ENCODE results near the gene RORB. TPM values are rescaled to one million over a fixed set of nuclear protein-coding genes. Genes with fewer than 3 reads are reported as not detected.

Gene RORB
- total and polyA plus RNA-seq, 4 experiments from 2014 or later: not detected

DNA sequence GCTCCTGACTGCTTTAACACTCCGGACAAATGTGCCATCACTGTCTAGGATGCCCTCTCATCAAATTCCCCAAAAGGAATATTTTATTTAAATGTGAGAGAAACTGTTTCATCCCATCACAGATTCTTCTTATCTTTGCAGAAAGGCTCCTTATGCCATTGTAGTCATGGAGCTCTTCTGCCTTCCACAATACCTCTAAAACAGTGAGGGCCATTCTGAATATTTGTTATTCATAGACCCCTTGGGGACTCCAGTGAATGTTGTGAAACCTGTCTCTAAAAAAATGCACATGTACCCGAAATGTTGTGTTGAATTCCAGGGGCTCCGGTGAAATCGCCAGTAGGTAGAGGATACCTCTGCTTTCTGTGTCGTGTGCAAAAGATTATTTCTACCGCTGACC is 176.9 kb downstream of the RORB start:
- no peaks in the 10 kb centered on the region for H3K4me1 ChIP-seq (ENCODE audit: insufficient read depth, low read length)
- Mint-ChIP-seq H3K36me3 (no peaks in the 10 kb centered on the region), H3K27me3 (no peaks in the 10 kb centered on the region), H3K4me1 (no peaks in the 10 kb centered on the region), H3K4me3 (no peak overlapping the region), H3K27ac (no peak overlapping the region), H3K9me3 (peaks cover 0 to 4% (median 0%) of the 10 kb centered on the region in 8 donors)
- no peaks in the 10 kb centered on the region for H3K36me3 ChIP-seq (ENCODE audit: insufficient read depth, low read length)
- H3K9me3 ChIP-seq (ENCODE audit: control insufficient read depth in 1 of 2, low read length in 2 of 2): no peaks in the 10 kb centered on the region
- H3K4me3 ChIP-seq (ENCODE audit: low read length in 2 of 2): no peak overlapping the region
- intact Hi-C loops (cut with micrococcal nuclease): no loop called here
- H3K27me3 ChIP-seq (ENCODE audit: insufficient read depth, low read length): no peaks in the 10 kb centered on the region
- ChIA-PET CTCF (ENCODE audit: partially characterized antibody) (no interaction called here), POLR2A (ENCODE audit: partially characterized antibody) (no interaction called here)
- H3K27ac ChIP-seq (ENCODE audit: low read depth, low read length): no peak overlapping the region
- DNase-seq: no peak

DNA sequence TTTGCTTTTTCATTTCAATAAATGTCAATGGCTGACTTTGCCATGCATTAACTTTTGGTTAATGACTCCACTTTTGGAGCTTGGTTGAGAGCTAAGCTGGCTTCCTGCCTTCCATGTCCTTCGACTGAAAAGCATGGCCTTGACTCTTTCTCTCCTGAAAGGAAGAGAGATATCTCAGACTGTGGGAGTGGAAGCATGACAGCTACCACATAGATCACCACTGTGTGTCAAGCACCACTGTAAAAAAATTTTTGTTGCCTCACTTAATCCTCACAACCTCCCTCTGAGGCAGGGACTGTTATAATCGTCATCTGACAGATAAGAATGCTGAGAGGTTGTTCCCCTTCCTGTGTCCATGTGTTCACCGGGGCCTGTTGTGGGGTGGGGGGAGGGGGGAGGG is 184.8 kb downstream of the RORB start:
- POLR2A ChIA-PET (ENCODE audit: partially characterized antibody): no interaction called here
- no peaks in the 10 kb centered on the region for H3K27me3 ChIP-seq (ENCODE audit: insufficient read depth, low read length)
- H3K4me3 ChIP-seq (ENCODE audit: low read length in 2 of 2): no peak overlapping the region
- DNase-seq: no peak
- CTCF ChIA-PET (ENCODE audit: partially characterized antibody): no interaction called here
- intact Hi-C loops (cut with micrococcal nuclease): no loop called here
- H3K4me3 Mint-ChIP-seq: no peak overlapping the region
- no peak overlapping the region for H3K27ac ChIP-seq (ENCODE audit: low read depth, low read length)
- no peaks in the 10 kb centered on the region for H3K36me3 Mint-ChIP-seq
- no peaks in the 10 kb centered on the region for H3K36me3 ChIP-seq (ENCODE audit: insufficient read depth, low read length)
- H3K9me3 Mint-ChIP-seq: peaks cover 0 to under 1% (median 0%) of the 10 kb centered on the region in 8 donors
- H3K4me1 ChIP-seq (ENCODE audit: insufficient read depth, low read length): no peaks in the 10 kb centered on the region
- no peaks in the 10 kb centered on the region for H3K4me1 Mint-ChIP-seq
- no peak overlapping the region for H3K27ac Mint-ChIP-seq
- peaks cover 2% of the 10 kb centered on the region in 2 donors for H3K27me3 Mint-ChIP-seq
- H3K9me3 ChIP-seq (ENCODE audit: control insufficient read depth in 1 of 2, low read length in 2 of 2): no peaks in the 10 kb centered on the region

GRCh38 chr9:74683322-74683721 is 186.2 kb downstream of the RORB start:
- intact Hi-C loops (cut with micrococcal nuclease): no loop called here
- H3K4me1 ChIP-seq (ENCODE audit: insufficient read depth, low read length): no peaks in the 10 kb centered on the region
- Mint-ChIP-seq H3K36me3 (no peaks in the 10 kb centered on the region), H3K27ac (no peak overlapping the region), H3K4me1 (no peaks in the 10 kb centered on the region), H3K4me3 (no peak overlapping the region), H3K9me3 (no peaks in the 10 kb centered on the region), H3K27me3 (peaks cover 2% of the 10 kb centered on the region in 2 donors)
- H3K9me3 ChIP-seq (ENCODE audit: control insufficient read depth in 1 of 2, low read length in 2 of 2): no peaks in the 10 kb centered on the region
- no peak overlapping the region for H3K4me3 ChIP-seq (ENCODE audit: low read length in 2 of 2)
- ChIA-PET POLR2A (ENCODE audit: partially characterized antibody) (no interaction called here), CTCF (ENCODE audit: partially characterized antibody) (no interaction called here)
- no peaks in the 10 kb centered on the region for H3K36me3 ChIP-seq (ENCODE audit: insufficient read depth, low read length)
- H3K27me3 ChIP-seq (ENCODE audit: insufficient read depth, low read length): no peaks in the 10 kb centered on the region
- DNase-seq: no peak
- no peak overlapping the region for H3K27ac ChIP-seq (ENCODE audit: low read depth, low read length)

DNA sequence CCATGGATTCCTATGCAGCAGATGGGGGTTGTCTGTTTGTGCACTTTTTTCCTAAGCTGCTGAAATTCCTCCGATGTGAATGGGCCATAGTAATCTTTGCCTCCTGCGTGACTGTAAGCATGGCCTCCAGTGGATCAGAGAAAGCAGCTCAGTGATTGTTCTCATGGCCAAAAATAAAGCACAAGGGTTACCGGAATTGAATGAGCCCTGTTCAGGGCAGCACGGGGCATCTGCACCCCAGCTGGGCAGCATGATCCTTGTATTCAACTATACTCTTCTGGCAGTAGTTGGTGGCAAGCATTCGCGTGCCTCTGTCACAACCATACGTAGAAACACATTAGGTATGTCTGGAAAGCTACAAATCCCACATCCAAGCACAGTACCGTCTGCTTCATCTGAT is 193.9 kb downstream of the RORB start:
- Histone ChIP-seq H3K36me3 (ENCODE audit: insufficient read depth, low read length) (no peaks in the 10 kb centered on the region), H3K4me3 (ENCODE audit: low read length in 2 of 2) (no peak overlapping the region), H3K27ac (ENCODE audit: low read depth, low read length) (no peak overlapping the region), H3K27me3 (ENCODE audit: insufficient read depth, low read length) (no peaks in the 10 kb centered on the region), H3K9me3 (ENCODE audit: control insufficient read depth in 1 of 2, low read length in 2 of 2) (no peaks in the 10 kb centered on the region), H3K4me1 (ENCODE audit: insufficient read depth, low read length) (no peaks in the 10 kb centered on the region)
- intact Hi-C loops (cut with micrococcal nuclease): no loop called here
- no peak overlapping the region for H3K4me3 Mint-ChIP-seq
- H3K4me1 Mint-ChIP-seq: no peaks in the 10 kb centered on the region
- CTCF ChIA-PET (ENCODE audit: partially characterized antibody): no interaction called here
- no peak for DNase-seq
- H3K36me3 Mint-ChIP-seq: no peaks in the 10 kb centered on the region
- peaks cover 7 to 8% of the 10 kb centered on the region in 2 donors for H3K27me3 Mint-ChIP-seq
- H3K27ac Mint-ChIP-seq: no peak overlapping the region
- POLR2A ChIA-PET (ENCODE audit: partially characterized antibody): no interaction called here
- H3K9me3 Mint-ChIP-seq: peaks cover 0 to 3% (median 0%) of the 10 kb centered on the region in 8 donors

- Histone ChIP-seq H3K4me3 (ENCODE audit: low read length in 2 of 2) (no peak overlapping the region), H3K36me3 (ENCODE audit: insufficient read depth, low read length) (no peaks in the 10 kb centered on the region), H3K9me3 (ENCODE audit: control insufficient read depth in 1 of 2, low read length in 2 of 2) (no peaks in the 10 kb centered on the region), H3K4me1 (ENCODE audit: insufficient read depth, low read length) (no peaks in the 10 kb centered on the region), H3K27ac (ENCODE audit: low read depth, low read length) (no peak overlapping the region), H3K27me3 (ENCODE audit: insufficient read depth, low read length) (no peaks in the 10 kb centered on the region)
- DNase-seq: no peak
- intact Hi-C loops (cut with micrococcal nuclease): no loop called here
- H3K27me3 Mint-ChIP-seq: peaks cover 17 to 24% of the 10 kb centered on the region in 2 donors
- no peaks in the 10 kb centered on the region for H3K36me3 Mint-ChIP-seq
- H3K27ac Mint-ChIP-seq: no peak overlapping the region
- no peaks in the 10 kb centered on the region for H3K4me1 Mint-ChIP-seq
- CTCF ChIA-PET (ENCODE audit: partially characterized antibody): no interaction called here
- H3K4me3 Mint-ChIP-seq: no peak overlapping the region
- H3K9me3 Mint-ChIP-seq: peaks cover 0 to 3% (median 0%) of the 10 kb centered on the region in 8 donors
- POLR2A ChIA-PET (ENCODE audit: partially characterized antibody): no interaction called here
These were observed 199.4 kb downstream of the RORB start for GRCh38 chr9:74696520-74696919.

DNA sequence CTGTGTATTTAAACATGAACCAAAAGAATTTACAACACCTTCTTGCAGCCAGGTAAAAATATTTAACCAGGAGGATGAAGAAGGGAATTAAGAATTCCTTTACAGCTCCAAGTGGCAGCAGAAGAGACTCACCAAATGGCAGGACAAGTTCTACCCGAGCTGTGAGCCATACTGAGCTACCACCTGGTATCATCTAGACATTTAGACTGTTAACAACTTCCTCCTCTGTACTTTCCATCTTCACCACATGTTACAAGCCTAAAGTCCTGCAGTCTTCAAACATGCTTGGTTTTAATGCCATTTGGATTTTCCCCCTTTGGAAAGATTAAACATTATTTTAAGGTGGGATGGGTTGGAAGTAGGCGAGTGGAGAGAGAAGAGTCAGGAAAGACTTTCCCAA is 200.4 kb downstream of the RORB start:
- no peaks in the 10 kb centered on the region for H3K36me3 Mint-ChIP-seq
- no peak overlapping the region for H3K4me3 Mint-ChIP-seq
- H3K36me3 ChIP-seq (ENCODE audit: insufficient read depth, low read length): no peaks in the 10 kb centered on the region
- intact Hi-C loops (cut with micrococcal nuclease): no loop called here
- H3K27me3 Mint-ChIP-seq: peaks cover 17 to 24% of the 10 kb centered on the region in 2 donors
- no peak overlapping the region for H3K27ac ChIP-seq (ENCODE audit: low read depth, low read length)
- no peaks in the 10 kb centered on the region for H3K4me1 ChIP-seq (ENCODE audit: insufficient read depth, low read length)
- DNase-seq: no peak
- no peaks in the 10 kb centered on the region for H3K9me3 ChIP-seq (ENCODE audit: control insufficient read depth in 1 of 2, low read length in 2 of 2)
- H3K27me3 ChIP-seq (ENCODE audit: insufficient read depth, low read length): no peaks in the 10 kb centered on the region
- POLR2A ChIA-PET (ENCODE audit: partially characterized antibody): no interaction called here
- CTCF ChIA-PET (ENCODE audit: partially characterized antibody): no interaction called here
- H3K4me1 Mint-ChIP-seq: no peaks in the 10 kb centered on the region
- H3K9me3 Mint-ChIP-seq: peaks cover 0 to 3% (median 2%) of the 10 kb centered on the region in 8 donors
- H3K4me3 ChIP-seq (ENCODE audit: low read length in 2 of 2): no peak overlapping the region
- H3K27ac Mint-ChIP-seq: no peak overlapping the region

GRCh38 chr9:74711341-74711740 is 214.2 kb downstream of the RORB start:
- Mint-ChIP-seq H3K4me1 (no peaks in the 10 kb centered on the region), H3K4me3 (no peak overlapping the region), H3K27ac (no peak overlapping the region), H3K9me3 (peaks cover 0 to 2% (median 0%) of the 10 kb centered on the region in 8 donors), H3K36me3 (no peaks in the 10 kb centered on the region), H3K27me3 (peaks cover 0 to 6% of the 10 kb centered on the region in 2 donors)
- Histone ChIP-seq H3K4me3 (ENCODE audit: low read length in 2 of 2) (no peak overlapping the region), H3K36me3 (ENCODE audit: insufficient read depth, low read length) (no peaks in the 10 kb centered on the region), H3K27ac (ENCODE audit: low read depth, low read length) (no peak overlapping the region), H3K9me3 (ENCODE audit: control insufficient read depth in 1 of 2, low read length in 2 of 2) (no peaks in the 10 kb centered on the region), H3K27me3 (ENCODE audit: insufficient read depth, low read length) (no peaks in the 10 kb centered on the region), H3K4me1 (ENCODE audit: insufficient read depth, low read length) (no peaks in the 10 kb centered on the region)
- DNase-seq: no peak
- intact Hi-C loops (cut with micrococcal nuclease): no loop called here
- ChIA-PET CTCF (ENCODE audit: partially characterized antibody) (no interaction called here), POLR2A (ENCODE audit: partially characterized antibody) (no interaction called here)

DNA sequence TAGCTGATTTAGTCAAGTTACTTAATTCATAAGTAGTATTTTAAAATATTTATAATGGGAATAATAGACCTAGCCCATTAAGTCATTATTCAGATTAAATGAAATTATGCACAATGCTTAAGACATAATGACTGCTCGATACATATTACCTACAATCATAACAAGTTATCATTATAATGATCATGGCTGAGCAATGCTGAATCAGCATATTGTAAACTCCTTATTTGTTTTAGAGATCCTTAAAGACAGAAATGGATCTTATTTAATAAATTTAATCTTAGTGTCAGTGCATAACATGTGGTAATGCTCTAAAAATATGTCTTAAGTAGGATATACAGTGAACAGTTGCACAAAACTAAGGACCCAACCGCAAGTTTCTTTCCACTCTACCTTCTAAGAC is 221.6 kb downstream of the RORB start:
- Mint-ChIP-seq H3K36me3 (no peaks in the 10 kb centered on the region), H3K27ac (no peak overlapping the region), H3K4me3 (no peak overlapping the region), H3K9me3 (no peaks in the 10 kb centered on the region), H3K4me1 (no peaks in the 10 kb centered on the region), H3K27me3 (peaks cover 3 to 4% of the 10 kb centered on the region in 2 donors)
- ChIA-PET CTCF (ENCODE audit: partially characterized antibody) (no interaction called here), POLR2A (ENCODE audit: partially characterized antibody) (no interaction called here)
- Histone ChIP-seq H3K9me3 (ENCODE audit: control insufficient read depth in 1 of 2, low read length in 2 of 2) (no peaks in the 10 kb centered on the region), H3K27me3 (ENCODE audit: insufficient read depth, low read length) (no peaks in the 10 kb centered on the region), H3K4me1 (ENCODE audit: insufficient read depth, low read length) (no peaks in the 10 kb centered on the region), H3K27ac (ENCODE audit: low read depth, low read length) (no peak overlapping the region), H3K36me3 (ENCODE audit: insufficient read depth, low read length) (no peaks in the 10 kb centered on the region), H3K4me3 (ENCODE audit: low read length in 2 of 2) (no peak overlapping the region)
- DNase-seq: no peak
- intact Hi-C loops (cut with micrococcal nuclease): no loop called here
